Purkinje cell (primary cell): ENCODE results near the gene SLAMF9. TPM values are rescaled to one million over a fixed set of nuclear protein-coding genes. Genes with fewer than 3 reads are reported as not detected.

Source experiments
- polyA plus RNA-seq: library from polyadenylated mRNA; unstranded; fragments of >200 nt; fragmentation: Nextera tagmentation; gene quantifications from 2 replicates; pipeline ENCODE4 v1.2.1, GENCODE V29; 2014

SLAMF9 gene
- not detected in 2 replicates for polyA plus RNA-seq

GRCh38 chr1:159953536-159954515, at the start of gene SLAMF9:
SLAMF9 (minus strand) TSS chr1:159954237; CDS start chr1:159954137, 100 bp downstream.

GRCh38 chr1:159945483-159946241, 8.4 kb downstream of the SLAMF9 start, which contains the start of gene IGSF9:
IGSF9 (minus strand) TSS chr1:159945613; CDS start chr1:159943454, 2,159 bp downstream.

GRCh38 chr1:159924791-159925718, 29.0 kb downstream of the SLAMF9 start, which contains the start of gene TAGLN2:
TAGLN2 (minus strand) TSS chr1:159925507; CDS start chr1:159920509, 4,998 bp downstream.

Other genes starting within 250 kb of the SLAMF9 start
- not detected in 2 replicates for gene CRP, start 239.6 kb downstream of the SLAMF9 start, polyA plus RNA-seq
- gene DUSP23, start 173.3 kb downstream of the SLAMF9 start, polyA plus RNA-seq: 0.87 and 3.0 TPM in 2 replicates
- not detected in 2 replicates for gene FCRL6, start 151.9 kb downstream of the SLAMF9 start, polyA plus RNA-seq
- gene SLAMF8, start 127.4 kb downstream of the SLAMF9 start, polyA plus RNA-seq: not detected in 2 replicates
- gene VSIG8, start 91.6 kb downstream of the SLAMF9 start, polyA plus RNA-seq: not detected in 2 replicates
- 1.2 and 2.1 TPM in 2 replicates for gene CFAP45, start 54.1 kb downstream of the SLAMF9 start, polyA plus RNA-seq
- gene TAGLN2, start 28.7 kb downstream of the SLAMF9 start, polyA plus RNA-seq: 0.36 and 3.3 TPM in 2 replicates
- gene IGSF9, start 8.6 kb downstream of the SLAMF9 start, polyA plus RNA-seq: not detected in 2 replicates
- gene PIGM, start 77.8 kb upstream of the SLAMF9 start, polyA plus RNA-seq: 8.0 and 10.7 TPM in 2 replicates
- gene KCNJ10, start 115.9 kb upstream of the SLAMF9 start, polyA plus RNA-seq: 17.9 and 18.7 TPM in 2 replicates
- 12.2 and 16.6 TPM in 2 replicates for gene KCNJ9, start 127.3 kb upstream of the SLAMF9 start, polyA plus RNA-seq
- 6.4 and 17.5 TPM in 2 replicates for gene IGSF8, start 144.4 kb upstream of the SLAMF9 start, polyA plus RNA-seq
- gene ATP1A2, start 161.5 kb upstream of the SLAMF9 start, polyA plus RNA-seq: 60.5 and 65.4 TPM in 2 replicates
- not detected in 2 replicates for gene ATP1A4, start 197.4 kb upstream of the SLAMF9 start, polyA plus RNA-seq
- 3.3 and 18.4 TPM in 2 replicates for gene CASQ1, start 236.3 kb upstream of the SLAMF9 start, polyA plus RNA-seq